A673 (cell line): ENCODE measurements around the gene TMEM258.

Experiments
- EZH2 ChIP-seq: fragments of 200-600 bp; sonication (generic); IDR thresholded peaks from 2 replicates; pipeline ENCODE4 v1.6.1; 2017; ENCODE audit warnings: borderline replicate concordance, low read depth, mild to moderate bottlenecking, mixed read lengths, antibody characterized with exemption, low read length; ENCODE audit not compliant: poor library complexity, severe bottlenecking
- TF ChIP-seq, protein P1 (sequence below): fragments of 300-800, 200-600 bp; sonication (generic); conservative IDR thresholded peaks from 2 replicates; pipeline ENCODE4 v1.5.1; 2017; ENCODE audit warnings: low read depth, mild to moderate bottlenecking, antibody characterized with exemption, low read length, moderate library complexity, mixed read lengths

DNA sequence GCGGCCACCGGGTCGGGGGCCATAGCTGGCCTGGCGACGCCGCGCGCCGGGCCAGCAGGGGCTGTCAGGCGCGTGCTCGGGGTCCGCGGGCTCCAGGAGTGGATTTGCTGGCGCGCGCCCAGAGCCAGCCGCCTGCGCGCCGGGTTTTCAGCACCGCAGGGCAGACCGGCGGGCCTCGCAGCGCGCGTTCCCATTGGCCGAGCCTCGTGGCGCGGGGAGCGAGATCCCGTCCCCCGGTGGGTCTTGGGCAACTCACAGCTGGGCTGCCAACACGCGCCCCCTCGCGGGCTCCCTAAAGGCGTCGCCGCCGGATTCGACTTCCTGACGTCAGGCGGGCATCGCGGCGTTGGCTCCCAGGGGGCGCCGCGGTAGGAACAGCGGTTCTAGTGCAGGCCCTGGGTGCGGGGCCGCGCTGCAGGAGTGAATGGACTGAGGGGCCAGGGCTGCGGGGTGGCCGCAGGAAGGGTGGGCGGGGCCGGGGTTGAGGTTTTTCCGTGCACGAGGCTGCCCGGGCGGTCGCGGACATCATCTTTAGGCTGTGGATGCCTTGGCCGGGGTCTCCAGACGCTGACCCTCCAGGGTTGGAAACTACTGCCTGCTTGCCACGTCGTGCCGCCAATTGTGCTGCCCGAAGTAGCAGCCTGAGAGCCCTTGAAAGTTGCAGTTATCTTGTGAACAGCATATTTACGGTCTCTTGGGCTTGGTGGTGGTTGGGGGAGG is 24.5 kb upstream of the TMEM258 start, which contains the start of gene FADS1:
- TF ChIP-seq, protein P1, sequence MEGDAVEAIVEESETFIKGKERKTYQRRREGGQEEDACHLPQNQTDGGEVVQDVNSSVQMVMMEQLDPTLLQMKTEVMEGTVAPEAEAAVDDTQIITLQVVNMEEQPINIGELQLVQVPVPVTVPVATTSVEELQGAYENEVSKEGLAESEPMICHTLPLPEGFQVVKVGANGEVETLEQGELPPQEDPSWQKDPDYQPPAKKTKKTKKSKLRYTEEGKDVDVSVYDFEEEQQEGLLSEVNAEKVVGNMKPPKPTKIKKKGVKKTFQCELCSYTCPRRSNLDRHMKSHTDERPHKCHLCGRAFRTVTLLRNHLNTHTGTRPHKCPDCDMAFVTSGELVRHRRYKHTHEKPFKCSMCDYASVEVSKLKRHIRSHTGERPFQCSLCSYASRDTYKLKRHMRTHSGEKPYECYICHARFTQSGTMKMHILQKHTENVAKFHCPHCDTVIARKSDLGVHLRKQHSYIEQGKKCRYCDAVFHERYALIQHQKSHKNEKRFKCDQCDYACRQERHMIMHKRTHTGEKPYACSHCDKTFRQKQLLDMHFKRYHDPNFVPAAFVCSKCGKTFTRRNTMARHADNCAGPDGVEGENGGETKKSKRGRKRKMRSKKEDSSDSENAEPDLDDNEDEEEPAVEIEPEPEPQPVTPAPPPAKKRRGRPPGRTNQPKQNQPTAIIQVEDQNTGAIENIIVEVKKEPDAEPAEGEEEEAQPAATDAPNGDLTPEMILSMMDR = peak; percentile 92
- TF ChIP-seq EZH2 = no peak
